HEK293 (cell line): ENCODE measurements around the gene OPN5.

Experiments
- CTCF ChIA-PET: fragments of 350-600 bp; formaldehyde crosslinking; extraction: SDS; loops from one replicate; lab custom pipeline; 2021; ENCODE audit warnings: antibody characterized with exemption; lab: Yijun Ruan, JAX
- POLR2A ChIA-PET: fragments of 300-600 bp; formaldehyde crosslinking; extraction: SDS; loops from one replicate; lab custom pipeline; 2020; ENCODE audit warnings: antibody characterized with exemption, inconsistent platforms; lab: Yijun Ruan, JAX
- H3K27ac ChIP-seq: fragments of 200-500 bp; sonication (Bioruptor generic); 2 replicates; pipeline ENCODE4 v1.5.1; 2014; ENCODE audit warnings: low read depth, low read length, control low read depth, inconsistent platforms; ENCODE audit errors: extremely low read depth
- H3K36me3 ChIP-seq, 2 experiments: fragments of 200-500 bp in 1 of 2; sonication (Bioruptor generic) in 1 of 2; 1 replicate in 1 of 2; 2 replicates in 1 of 2; pipeline ENCODE4 v1.5.1; 2014 to 2017; ENCODE audit warnings: inconsistent platforms in 2 of 2, low read length in 2 of 2; ENCODE audit not compliant: control insufficient read depth in 2 of 2, insufficient read depth in 1 of 2
- H3K4me1 ChIP-seq: fragments of 200-500 bp; sonication (Bioruptor generic); 2 replicates; pipeline ENCODE4 v1.5.1; 2014; ENCODE audit warnings: mild to moderate bottlenecking, low read length, inconsistent platforms; ENCODE audit not compliant: control insufficient read depth, insufficient read depth
- H3K4me3 ChIP-seq: 2 replicates; pipeline ENCODE4 v1.5.1; 2011; ENCODE audit warnings: low read depth, mild to moderate bottlenecking, control low read depth, low read length, moderate library complexity
- H3K9me3 ChIP-seq: fragments of 200-500 bp; sonication (Bioruptor generic); 2 replicates; pipeline ENCODE4 v1.5.1; 2014; ENCODE audit warnings: low read depth, low read length, inconsistent platforms; ENCODE audit not compliant: control insufficient read depth, insufficient read depth
- EGR2 ChIP-seq: fragments of 450-650 bp; formaldehyde crosslinking; IDR thresholded peaks from 2 replicates; pipeline ENCODE4 v1.5.1; 2016; ENCODE audit warnings: low read depth, missing biosample characterization, missing genetic modification characterization
- GLI4 ChIP-seq: fragments of 450-650 bp; formaldehyde crosslinking; IDR thresholded peaks from 2 replicates; pipeline ENCODE4 v1.5.1; 2016; ENCODE audit warnings: missing biosample characterization, missing genetic modification characterization
- MEIS1 ChIP-seq: sonication (generic); formaldehyde crosslinking; IDR thresholded peaks from 2 replicates; pipeline ENCODE4 v1.8.1; 2022; ENCODE audit warnings: missing genetic modification reagents, mild to moderate bottlenecking, borderline replicate concordance
- SALL2 ChIP-seq: fragments of 450-650 bp; formaldehyde crosslinking; IDR thresholded peaks from 2 replicates; pipeline ENCODE4 v1.5.0; 2017; ENCODE audit warnings: missing biosample characterization, mild to moderate bottlenecking, missing genetic modification characterization, borderline replicate concordance
- SCRT2 ChIP-seq: fragments of 450-650 bp; formaldehyde crosslinking; IDR thresholded peaks from 2 replicates; pipeline ENCODE4 v1.5.1; 2016; ENCODE audit warnings: missing biosample characterization, missing genetic modification characterization
- WT1 ChIP-seq: fragments of 450-650 bp; formaldehyde crosslinking; IDR thresholded peaks from 2 replicates; pipeline ENCODE4 v1.5.1; 2016; ENCODE audit warnings: missing biosample characterization, missing genetic modification characterization
- YY2 ChIP-seq: fragments of 450-650 bp; formaldehyde crosslinking; IDR thresholded peaks from 2 replicates; pipeline ENCODE4 v1.5.1; 2016; ENCODE audit warnings: missing biosample characterization, missing genetic modification characterization
- ZBTB17 ChIP-seq: fragments of 450-650 bp; formaldehyde crosslinking; IDR thresholded peaks from 2 replicates; pipeline ENCODE4 v1.5.1; 2016; ENCODE audit warnings: missing biosample characterization, missing genetic modification characterization
- ZFP41 ChIP-seq: fragments of 450-650 bp; formaldehyde crosslinking; IDR thresholded peaks from 2 replicates; pipeline ENCODE4 v1.5.1; 2016; ENCODE audit warnings: missing biosample characterization, missing genetic modification characterization, borderline replicate concordance
- ZFP69B ChIP-seq: fragments of 450-650 bp; formaldehyde crosslinking; IDR thresholded peaks from 2 replicates; pipeline ENCODE4 v1.5.1; 2016; ENCODE audit warnings: missing biosample characterization, missing genetic modification characterization
- ZNF16 ChIP-seq: fragments of 450-650 bp; formaldehyde crosslinking; IDR thresholded peaks from 2 replicates; pipeline ENCODE4 v1.5.1; 2016; ENCODE audit warnings: low read depth, missing biosample characterization, missing genetic modification characterization
- ZNF266 ChIP-seq: fragments of 450-650 bp; formaldehyde crosslinking; IDR thresholded peaks from 2 replicates; pipeline ENCODE4 v1.5.1; 2016; ENCODE audit warnings: missing biosample characterization, missing genetic modification characterization, low read depth
- ZNF341 ChIP-seq: fragments of 450-650 bp; formaldehyde crosslinking; IDR thresholded peaks from 2 replicates; pipeline ENCODE4; 2016; ENCODE audit warnings: low read depth, missing biosample characterization, missing genetic modification characterization
- ZNF350 ChIP-seq: fragments of 450-650 bp; formaldehyde crosslinking; IDR thresholded peaks from 2 replicates; pipeline ENCODE4 v1.5.0; 2017; ENCODE audit warnings: missing biosample characterization, mild to moderate bottlenecking, missing genetic modification characterization
- ZNF404 ChIP-seq: fragments of 450-650 bp; formaldehyde crosslinking; IDR thresholded peaks from 2 replicates; pipeline ENCODE4 v1.5.1; 2017; ENCODE audit warnings: missing biosample characterization, missing genetic modification characterization
- ZNF426 ChIP-seq: fragments of 450-650 bp; formaldehyde crosslinking; IDR thresholded peaks from 2 replicates; pipeline ENCODE4 v1.5.1; 2017; ENCODE audit warnings: missing biosample characterization, missing genetic modification characterization, mild to moderate bottlenecking, inconsistent platforms, moderate library complexity
- ZNF521 ChIP-seq: fragments of 450-650 bp; formaldehyde crosslinking; IDR thresholded peaks from 2 replicates; pipeline ENCODE4 v1.5.1; 2017; ENCODE audit warnings: missing biosample characterization, mild to moderate bottlenecking, missing genetic modification characterization
- ZNF548 ChIP-seq: fragments of 450-650 bp; formaldehyde crosslinking; IDR thresholded peaks from 2 replicates; pipeline ENCODE4 v1.5.1; 2016; ENCODE audit warnings: missing biosample characterization, missing genetic modification characterization
- ZNF626 ChIP-seq: fragments of 450-650 bp; sonication (Bioruptor Pico); formaldehyde crosslinking; IDR thresholded peaks from 2 replicates; pipeline ENCODE4 v1.5.1; 2018; ENCODE audit warnings: missing biosample characterization, missing genetic modification characterization, inconsistent platforms
- ZNF629 ChIP-seq: fragments of 450-650 bp; formaldehyde crosslinking; IDR thresholded peaks from 2 replicates; pipeline ENCODE4 v1.5.1; 2017; ENCODE audit warnings: missing biosample characterization, missing genetic modification characterization
- ZNF658 ChIP-seq: fragments of 450-650 bp; formaldehyde crosslinking; IDR thresholded peaks from 2 replicates; pipeline ENCODE4; 2016; ENCODE audit warnings: missing biosample characterization, missing genetic modification characterization
- ZNF660 ChIP-seq: fragments of 450-650 bp; IDR thresholded peaks from 2 replicates; pipeline ENCODE4 v1.5.1; 2018; ENCODE audit warnings: missing biosample characterization, mild to moderate bottlenecking, missing genetic modification characterization
- ZNF747 ChIP-seq: fragments of 450-650 bp; formaldehyde crosslinking; IDR thresholded peaks from 2 replicates; pipeline ENCODE4 v1.5.1; 2016; ENCODE audit warnings: missing biosample characterization, missing genetic modification characterization
- TF ChIP-seq, protein P1 (sequence below): fragments of 450-650 bp; IDR thresholded peaks from 2 replicates; pipeline ENCODE4 v1.5.1; 2018; ENCODE audit warnings: missing biosample characterization, mild to moderate bottlenecking, missing genetic modification characterization
- TF ChIP-seq, protein P2 (sequence below): fragments of 450-650 bp; formaldehyde crosslinking; IDR thresholded peaks from 2 replicates; pipeline ENCODE4 v1.5.1; 2016; ENCODE audit warnings: missing biosample characterization, missing genetic modification characterization, borderline replicate concordance
- TF ChIP-seq, protein P3 (sequence below): fragments of 450-650 bp; formaldehyde crosslinking; IDR thresholded peaks from 2 replicates; pipeline ENCODE4 v1.5.1; 2016; ENCODE audit warnings: missing biosample characterization, missing genetic modification characterization

Gene OPN5

DNA sequence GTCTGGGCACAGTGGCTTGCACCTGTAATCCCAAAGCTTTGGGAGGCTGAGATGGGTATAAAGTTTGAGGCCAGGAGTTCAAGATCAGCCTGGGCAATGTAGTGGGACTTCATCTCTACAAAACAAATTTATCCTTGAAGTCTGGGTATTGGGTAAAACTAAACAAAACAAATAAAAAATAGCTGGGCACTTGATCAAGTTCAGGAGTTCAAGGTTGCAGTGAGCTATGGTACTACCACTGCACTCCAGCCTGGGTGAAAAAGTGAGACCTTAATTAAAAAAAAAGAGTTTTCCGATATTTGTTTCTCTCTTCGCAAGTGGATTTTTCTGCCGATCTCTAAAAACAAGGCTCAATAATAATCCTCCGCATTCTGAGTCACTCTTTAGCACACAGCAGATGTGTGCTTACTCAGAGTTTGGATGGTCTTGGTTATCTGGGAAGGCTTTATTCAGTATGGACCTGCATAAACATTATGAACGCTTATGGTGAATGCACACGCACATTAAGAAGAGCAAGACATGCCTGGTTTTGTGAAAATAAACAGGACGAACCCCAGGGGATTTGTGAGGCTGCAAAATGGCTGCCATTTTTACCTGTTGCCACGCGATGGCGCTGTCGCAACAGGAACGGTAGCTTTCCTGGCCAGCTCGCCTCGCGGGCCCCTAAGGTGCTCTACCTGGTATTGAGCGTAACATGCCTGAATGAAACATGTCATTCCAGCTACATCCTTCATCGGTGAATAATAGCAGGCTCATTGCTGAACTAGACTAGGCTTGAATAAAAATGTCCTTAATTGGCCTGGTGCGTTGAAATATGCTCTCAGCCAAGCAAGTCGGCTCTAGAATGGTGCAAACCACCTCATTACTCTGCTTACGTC lies 6.0 kb downstream of the OPN5 start (continued):
- TF ChIP-seq ZNF626: no peak
- TF ChIP-seq ZNF426: no peak
- no peak for TF ChIP-seq SALL2
- no peak for TF ChIP-seq ZNF747 (tag by site-specific recombination)
- TF ChIP-seq EGR2 (tag by site-specific recombination): no peak
- 0 out of 2 replicates have a peak, but pooled peaks have one; percentile 28 for TF ChIP-seq ZNF629 (tag by site-specific recombination)
- peak; percentile 69; the same call in 1 of the 2 replicates for TF ChIP-seq YY2
- no peak for TF ChIP-seq ZFP69B (tag by site-specific recombination)
- peak; percentile 14; the same call in 1 of the 2 replicates for TF ChIP-seq ZNF660 (tag by site-specific recombination)
- no peak for TF ChIP-seq ZNF521
- TF ChIP-seq ZNF548 (tag by site-specific recombination): no peak
- TF ChIP-seq ZBTB17 (tag by site-specific recombination): peak; percentile 46; the same call in 1 of the 2 replicates
- TF ChIP-seq ZFP41: no peak
- TF ChIP-seq ZNF266 (tag by site-specific recombination): no peak
- TF ChIP-seq, protein P1, sequence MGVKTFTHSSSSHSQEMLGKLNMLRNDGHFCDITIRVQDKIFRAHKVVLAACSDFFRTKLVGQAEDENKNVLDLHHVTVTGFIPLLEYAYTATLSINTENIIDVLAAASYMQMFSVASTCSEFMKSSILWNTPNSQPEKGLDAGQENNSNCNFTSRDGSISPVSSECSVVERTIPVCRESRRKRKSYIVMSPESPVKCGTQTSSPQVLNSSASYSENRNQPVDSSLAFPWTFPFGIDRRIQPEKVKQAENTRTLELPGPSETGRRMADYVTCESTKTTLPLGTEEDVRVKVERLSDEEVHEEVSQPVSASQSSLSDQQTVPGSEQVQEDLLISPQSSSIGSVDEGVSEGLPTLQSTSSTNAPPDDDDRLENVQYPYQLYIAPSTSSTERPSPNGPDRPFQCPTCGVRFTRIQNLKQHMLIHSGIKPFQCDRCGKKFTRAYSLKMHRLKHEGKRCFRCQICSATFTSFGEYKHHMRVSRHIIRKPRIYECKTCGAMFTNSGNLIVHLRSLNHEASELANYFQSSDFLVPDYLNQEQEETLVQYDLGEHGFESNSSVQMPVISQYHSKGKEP (tag by site-specific recombination): peak; percentile 65; the same call in 1 of the 2 replicates

DNA sequence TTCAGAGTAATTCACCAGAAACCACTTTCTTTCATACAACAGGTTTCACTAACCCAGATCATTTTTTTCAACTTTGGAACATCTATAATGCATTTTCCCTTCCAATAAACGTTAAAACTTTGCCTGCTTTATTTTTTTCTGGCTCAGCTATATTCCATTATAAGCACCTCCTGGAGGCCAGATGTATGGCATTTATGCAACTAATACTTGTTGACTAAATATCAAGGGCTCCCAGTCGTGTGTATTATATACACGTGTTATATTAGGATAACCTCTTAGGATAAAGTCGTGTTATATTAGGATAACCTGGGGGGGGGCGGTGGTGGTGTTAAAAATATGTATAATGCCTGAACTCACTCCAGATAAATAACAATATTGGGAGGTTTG lies 6.7 kb downstream of the OPN5 start:
- POLR2A ChIA-PET: no interaction called here
- CTCF ChIA-PET: interaction anchor here (0.6 to 3.9 kb wide), 35 partner anchors 10 to 1807 kb away, joined by 3 to 36 read pairs (median 4); partner anchors contain the start of gene PTCHD4
- no peak overlapping the region for H3K27ac ChIP-seq

DNA sequence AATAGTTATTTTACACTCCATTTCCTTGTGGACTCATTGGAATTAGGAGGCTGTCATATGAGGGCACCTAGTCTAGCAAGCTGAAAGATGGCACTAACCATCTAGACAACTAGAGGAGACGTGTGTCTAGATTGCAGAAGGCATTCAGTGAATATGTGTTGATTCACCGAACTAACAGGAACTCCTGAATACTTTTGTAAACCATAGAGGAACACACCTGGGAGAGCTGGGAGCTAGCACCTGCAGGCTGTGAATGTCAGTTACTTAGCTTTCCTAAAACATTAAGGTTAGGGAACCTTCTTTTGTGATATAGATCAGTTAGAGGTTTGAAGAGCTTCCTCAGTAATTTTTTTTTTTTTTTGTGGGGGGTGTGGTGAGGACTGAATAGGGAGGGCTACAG lies 7.7 kb downstream of the OPN5 start:
- CTCF ChIA-PET: interaction anchor here (0.6 to 1.3 kb wide), 11 partner anchors 14 to 1621 kb away, joined by 3 to 6 read pairs (median 4); no protein-coding TSS in a partner anchor
- Histone ChIP-seq H3K4me3 (no peak overlapping the region), H3K36me3 (no peaks in the 10 kb centered on the region), H3K27ac (no peak overlapping the region), H3K4me1 (no peaks in the 10 kb centered on the region), H3K9me3 (no peaks in the 10 kb centered on the region)
- POLR2A ChIA-PET: no interaction called here
- TF ChIP-seq ZNF341 (tag by site-specific recombination): no peak
- no peak for TF ChIP-seq ZNF16 (tag by site-specific recombination)
- TF ChIP-seq, protein P2, sequence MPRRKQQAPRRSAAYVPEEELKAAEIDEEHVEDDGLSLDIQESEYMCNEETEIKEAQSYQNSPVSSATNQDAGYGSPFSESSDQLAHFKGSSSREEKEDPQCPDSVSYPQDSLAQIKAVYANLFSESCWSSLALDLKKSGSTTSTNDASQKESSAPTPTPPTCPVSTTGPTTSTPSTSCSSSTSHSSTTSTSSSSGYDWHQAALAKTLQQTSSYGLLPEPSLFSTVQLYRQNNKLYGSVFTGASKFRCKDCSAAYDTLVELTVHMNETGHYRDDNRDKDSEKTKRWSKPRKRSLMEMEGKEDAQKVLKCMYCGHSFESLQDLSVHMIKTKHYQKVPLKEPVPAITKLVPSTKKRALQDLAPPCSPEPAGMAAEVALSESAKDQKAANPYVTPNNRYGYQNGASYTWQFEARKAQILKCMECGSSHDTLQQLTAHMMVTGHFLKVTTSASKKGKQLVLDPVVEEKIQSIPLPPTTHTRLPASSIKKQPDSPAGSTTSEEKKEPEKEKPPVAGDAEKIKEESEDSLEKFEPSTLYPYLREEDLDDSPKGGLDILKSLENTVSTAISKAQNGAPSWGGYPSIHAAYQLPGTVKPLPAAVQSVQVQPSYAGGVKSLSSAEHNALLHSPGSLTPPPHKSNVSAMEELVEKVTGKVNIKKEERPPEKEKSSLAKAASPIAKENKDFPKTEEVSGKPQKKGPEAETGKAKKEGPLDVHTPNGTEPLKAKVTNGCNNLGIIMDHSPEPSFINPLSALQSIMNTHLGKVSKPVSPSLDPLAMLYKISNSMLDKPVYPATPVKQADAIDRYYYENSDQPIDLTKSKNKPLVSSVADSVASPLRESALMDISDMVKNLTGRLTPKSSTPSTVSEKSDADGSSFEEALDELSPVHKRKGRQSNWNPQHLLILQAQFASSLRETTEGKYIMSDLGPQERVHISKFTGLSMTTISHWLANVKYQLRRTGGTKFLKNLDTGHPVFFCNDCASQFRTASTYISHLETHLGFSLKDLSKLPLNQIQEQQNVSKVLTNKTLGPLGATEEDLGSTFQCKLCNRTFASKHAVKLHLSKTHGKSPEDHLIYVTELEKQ (tag by site-specific recombination): no peak
- TF ChIP-seq GLI4: no peak
- no peak for TF ChIP-seq MEIS1
- TF ChIP-seq, protein P3, sequence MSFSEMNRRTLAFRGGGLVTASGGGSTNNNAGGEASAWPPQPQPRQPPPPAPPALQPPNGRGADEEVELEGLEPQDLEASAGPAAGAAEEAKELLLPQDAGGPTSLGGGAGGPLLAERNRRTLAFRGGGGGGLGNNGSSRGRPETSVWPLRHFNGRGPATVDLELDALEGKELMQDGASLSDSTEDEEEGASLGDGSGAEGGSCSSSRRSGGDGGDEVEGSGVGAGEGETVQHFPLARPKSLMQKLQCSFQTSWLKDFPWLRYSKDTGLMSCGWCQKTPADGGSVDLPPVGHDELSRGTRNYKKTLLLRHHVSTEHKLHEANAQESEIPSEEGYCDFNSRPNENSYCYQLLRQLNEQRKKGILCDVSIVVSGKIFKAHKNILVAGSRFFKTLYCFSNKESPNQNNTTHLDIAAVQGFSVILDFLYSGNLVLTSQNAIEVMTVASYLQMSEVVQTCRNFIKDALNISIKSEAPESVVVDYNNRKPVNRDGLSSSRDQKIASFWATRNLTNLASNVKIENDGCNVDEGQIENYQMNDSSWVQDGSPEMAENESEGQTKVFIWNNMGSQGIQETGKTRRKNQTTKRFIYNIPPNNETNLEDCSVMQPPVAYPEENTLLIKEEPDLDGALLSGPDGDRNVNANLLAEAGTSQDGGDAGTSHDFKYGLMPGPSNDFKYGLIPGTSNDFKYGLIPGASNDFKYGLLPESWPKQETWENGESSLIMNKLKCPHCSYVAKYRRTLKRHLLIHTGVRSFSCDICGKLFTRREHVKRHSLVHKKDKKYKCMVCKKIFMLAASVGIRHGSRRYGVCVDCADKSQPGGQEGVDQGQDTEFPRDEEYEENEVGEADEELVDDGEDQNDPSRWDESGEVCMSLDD (tag by site-specific recombination): no peak
- no peak for TF ChIP-seq ZNF350 (tag by site-specific recombination)
- no peak for TF ChIP-seq WT1
- TF ChIP-seq ZNF404 (tag by site-specific recombination): no peak
- TF ChIP-seq ZNF658: no peak

More for the DNA sequence above, 6.7 kb downstream of the OPN5 start:
- H3K4me3 ChIP-seq: no peak overlapping the region
- TF ChIP-seq ZBTB17 (tag by site-specific recombination): no peak
- TF ChIP-seq SCRT2 (tag by site-specific recombination): 0 out of 2 replicates have a peak, but pooled peaks have one; percentile 47
- H3K4me1 ChIP-seq: no peaks in the 10 kb centered on the region
- H3K36me3 ChIP-seq: no peaks in the 10 kb centered on the region
- H3K9me3 ChIP-seq: no peaks in the 10 kb centered on the region
